Neural cell (in vitro differentiated cells): Measurements from ENCODE around the gene PEMT.

Source experiments
- POLR2AphosphoS5 ChIP-seq: IDR thresholded peaks from 2 replicates; pipeline ENCODE4 v1.6.1; 2012
- TF ChIP-seq, protein P1 (sequence below): fragments of 450-650 bp; IDR thresholded peaks from 2 replicates; pipeline ENCODE4 v1.5.1; 2014; ENCODE audit warnings: antibody characterized with exemption, mild to moderate bottlenecking, moderate library complexity; ENCODE audit not compliant: poor library complexity, severe bottlenecking

DNA sequence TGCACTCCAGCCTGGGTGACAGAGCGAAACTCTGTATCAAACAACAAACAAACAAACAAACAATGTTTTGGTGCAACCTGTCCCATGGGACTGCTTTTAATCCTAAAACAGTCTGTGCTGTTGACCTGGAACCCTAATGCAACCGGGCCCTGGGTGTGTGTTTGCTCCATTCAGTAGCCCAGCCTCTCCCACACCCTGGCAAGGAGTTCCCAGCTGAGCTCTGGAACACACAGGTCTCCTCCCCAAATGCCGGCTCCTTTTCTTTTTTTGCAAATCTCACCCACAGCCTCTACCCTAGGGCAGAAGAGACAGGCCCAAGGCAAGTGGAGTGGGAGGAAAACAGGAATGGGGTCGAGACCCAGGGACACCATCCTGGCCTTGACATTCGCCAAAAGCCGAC is 65.6 kb downstream of the PEMT start:
- TF ChIP-seq, protein P1, sequence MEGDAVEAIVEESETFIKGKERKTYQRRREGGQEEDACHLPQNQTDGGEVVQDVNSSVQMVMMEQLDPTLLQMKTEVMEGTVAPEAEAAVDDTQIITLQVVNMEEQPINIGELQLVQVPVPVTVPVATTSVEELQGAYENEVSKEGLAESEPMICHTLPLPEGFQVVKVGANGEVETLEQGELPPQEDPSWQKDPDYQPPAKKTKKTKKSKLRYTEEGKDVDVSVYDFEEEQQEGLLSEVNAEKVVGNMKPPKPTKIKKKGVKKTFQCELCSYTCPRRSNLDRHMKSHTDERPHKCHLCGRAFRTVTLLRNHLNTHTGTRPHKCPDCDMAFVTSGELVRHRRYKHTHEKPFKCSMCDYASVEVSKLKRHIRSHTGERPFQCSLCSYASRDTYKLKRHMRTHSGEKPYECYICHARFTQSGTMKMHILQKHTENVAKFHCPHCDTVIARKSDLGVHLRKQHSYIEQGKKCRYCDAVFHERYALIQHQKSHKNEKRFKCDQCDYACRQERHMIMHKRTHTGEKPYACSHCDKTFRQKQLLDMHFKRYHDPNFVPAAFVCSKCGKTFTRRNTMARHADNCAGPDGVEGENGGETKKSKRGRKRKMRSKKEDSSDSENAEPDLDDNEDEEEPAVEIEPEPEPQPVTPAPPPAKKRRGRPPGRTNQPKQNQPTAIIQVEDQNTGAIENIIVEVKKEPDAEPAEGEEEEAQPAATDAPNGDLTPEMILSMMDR, result no peak
- no peak for TF ChIP-seq POLR2AphosphoS5
